HG03460 (cell line): ENCODE results near the gene ZSCAN20.

Source experiments
- ATAC-seq: cut with Tn5 transposase; IDR thresholded peaks from one replicate; pipeline ENCODE4 v1.9.1; 2021; ENCODE audit not compliant: unreplicated experiment

Gene ZSCAN20

GRCh38 chr1:33524586-33524985, 52.1 kb downstream of the ZSCAN20 start:
- no peak for ATAC-seq

GRCh38 chr1:33527934-33528333, 55.5 kb downstream of the ZSCAN20 start:
- ATAC-seq: no peak

GRCh38 chr1:33529957-33530356, 57.5 kb downstream of the ZSCAN20 start:
- no peak for ATAC-seq

GRCh38 chr1:33532250-33532649, 59.8 kb downstream of the ZSCAN20 start:
- ATAC-seq: no peak

- no peak for ATAC-seq
Observed at GRCh38 chr1:33532936-33533335, 60.5 kb downstream of the ZSCAN20 start.

GRCh38 chr1:33535334-33535733, 62.9 kb downstream of the ZSCAN20 start:
- ATAC-seq: no peak

- no peak for ATAC-seq
Observed at GRCh38 chr1:33537885-33538284, 65.4 kb downstream of the ZSCAN20 start.

GRCh38 chr1:33541966-33542365, 69.5 kb downstream of the ZSCAN20 start:
- ATAC-seq: no peak
